22Rv1 (cell line): ENCODE measurements around the gene B4GALT2.

Source experiments
- ZFX ChIP-seq: fragments of 450-650 bp; IDR thresholded peaks from 2 replicates; pipeline ENCODE4 v1.6.1; 2017; ENCODE audit warnings: antibody characterized with exemption, borderline replicate concordance
- TF ChIP-seq, protein P1 (sequence below): fragments of 450-650 bp; IDR thresholded peaks from 2 replicates; pipeline ENCODE4 v1.5.1; 2017; ENCODE audit warnings: mild to moderate bottlenecking

DNA sequence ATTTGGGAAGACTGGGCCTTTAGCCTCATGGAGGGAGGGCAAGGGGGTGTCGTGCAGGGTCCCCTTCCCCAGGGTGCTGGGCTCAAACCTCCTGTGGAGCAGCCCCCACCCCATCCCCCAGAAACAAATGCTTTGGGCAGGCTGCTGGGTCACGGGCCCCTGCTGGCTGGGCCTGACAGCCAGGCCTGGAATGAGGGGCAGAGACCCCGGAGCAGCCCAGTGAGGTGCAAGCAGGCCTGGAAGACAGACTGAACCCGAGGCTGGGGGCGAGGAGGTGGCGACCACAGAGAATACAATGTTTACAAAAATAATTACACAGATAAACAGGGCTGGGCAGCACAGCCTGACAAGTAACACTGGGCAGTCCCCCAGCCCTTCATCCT is 17.7 kb downstream of the B4GALT2 start:
- TF ChIP-seq, protein P1, sequence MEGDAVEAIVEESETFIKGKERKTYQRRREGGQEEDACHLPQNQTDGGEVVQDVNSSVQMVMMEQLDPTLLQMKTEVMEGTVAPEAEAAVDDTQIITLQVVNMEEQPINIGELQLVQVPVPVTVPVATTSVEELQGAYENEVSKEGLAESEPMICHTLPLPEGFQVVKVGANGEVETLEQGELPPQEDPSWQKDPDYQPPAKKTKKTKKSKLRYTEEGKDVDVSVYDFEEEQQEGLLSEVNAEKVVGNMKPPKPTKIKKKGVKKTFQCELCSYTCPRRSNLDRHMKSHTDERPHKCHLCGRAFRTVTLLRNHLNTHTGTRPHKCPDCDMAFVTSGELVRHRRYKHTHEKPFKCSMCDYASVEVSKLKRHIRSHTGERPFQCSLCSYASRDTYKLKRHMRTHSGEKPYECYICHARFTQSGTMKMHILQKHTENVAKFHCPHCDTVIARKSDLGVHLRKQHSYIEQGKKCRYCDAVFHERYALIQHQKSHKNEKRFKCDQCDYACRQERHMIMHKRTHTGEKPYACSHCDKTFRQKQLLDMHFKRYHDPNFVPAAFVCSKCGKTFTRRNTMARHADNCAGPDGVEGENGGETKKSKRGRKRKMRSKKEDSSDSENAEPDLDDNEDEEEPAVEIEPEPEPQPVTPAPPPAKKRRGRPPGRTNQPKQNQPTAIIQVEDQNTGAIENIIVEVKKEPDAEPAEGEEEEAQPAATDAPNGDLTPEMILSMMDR = no peak
- TF ChIP-seq ZFX = no peak
